COLO829 (cell line): ENCODE results near the gene DYNC2I2.
A peak's percentile ranks its signal among the peaks of the same experiment; 100 is the strongest.
"Not testable (repeated sequence)": the region's sequence is repeated elsewhere in the genome, so short reads cannot be mapped to it uniquely, and the experiment has no call there.

Experiments used
- DNase-seq: peaks from one replicate; pipeline ENCODE4 v3.0.0; 2012; ENCODE audit warnings: low spot score

The DYNC2I2 gene

DNA sequence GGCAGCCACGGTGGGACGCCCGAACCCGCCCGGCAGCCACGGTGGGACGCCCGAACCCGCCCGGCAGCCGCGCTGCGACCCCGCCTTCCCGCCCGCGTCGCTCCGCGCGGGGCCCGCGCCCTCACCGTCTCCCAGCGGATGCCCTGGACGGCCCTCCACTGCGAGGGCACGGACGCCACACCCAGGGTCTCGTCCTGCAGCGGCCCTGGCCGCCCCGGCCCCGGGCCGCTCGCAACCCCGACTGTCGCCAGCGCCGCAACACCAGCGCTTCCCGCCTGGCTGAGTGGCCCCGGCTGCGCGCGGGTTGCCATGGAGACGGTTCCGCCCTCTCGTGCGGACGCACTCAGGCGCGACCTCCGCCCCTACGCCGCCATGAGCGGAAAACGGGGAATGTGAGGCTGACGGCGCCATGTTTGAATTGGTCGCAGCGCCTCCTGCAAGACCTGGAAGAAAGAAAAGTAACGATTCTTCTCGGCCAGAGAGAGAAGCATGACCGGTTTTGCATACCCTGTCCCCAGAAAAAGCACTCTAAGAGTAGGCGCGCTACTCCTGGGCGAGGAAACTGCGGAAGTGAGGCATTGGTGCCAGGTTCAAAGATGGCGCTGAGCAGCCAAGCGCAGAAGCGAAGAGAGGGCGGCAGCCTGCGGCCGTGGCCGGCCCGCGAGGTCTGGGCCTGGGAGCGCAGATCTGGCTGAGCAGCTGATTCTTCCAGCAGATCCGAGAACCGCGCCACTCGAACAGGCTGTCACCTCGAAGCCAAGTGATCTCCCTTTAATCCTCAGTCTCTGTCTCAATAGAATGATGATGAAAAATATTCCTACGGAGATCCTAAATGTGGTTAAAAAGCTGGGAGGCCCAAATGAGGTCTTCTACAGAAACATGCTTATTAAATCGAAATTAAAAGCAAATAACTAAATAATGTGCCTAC, at the start of gene DYNC2I2:
Gene DYNC2I2, minus strand, starts transcription at position 432 of the 928 bp plus-strand sequence. Its CDS starts 121 bp downstream, at position 311.
- peak; percentile 95 for DNase-seq

DNA sequence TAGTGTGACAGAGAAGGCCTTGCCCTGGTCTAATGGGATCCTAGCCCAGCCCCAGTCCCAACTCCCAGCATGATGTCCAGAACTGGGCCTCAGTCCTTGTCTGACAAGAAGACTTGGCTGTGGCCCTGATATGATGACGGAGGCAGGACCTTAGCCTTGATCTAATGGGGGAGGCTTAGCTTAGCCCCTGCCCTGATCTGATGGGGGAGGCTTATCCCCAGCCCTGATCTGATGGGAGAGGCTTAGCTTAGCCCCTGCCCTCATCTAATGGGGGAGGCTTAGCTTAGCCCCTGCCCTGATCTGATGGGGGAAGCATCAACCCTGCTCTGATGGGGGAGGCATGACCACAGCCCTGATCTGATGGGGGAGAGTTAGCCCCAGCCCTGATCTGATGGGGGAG, 49.4 kb upstream of the DYNC2I2 start:
- DNase-seq: no peak

DNA sequence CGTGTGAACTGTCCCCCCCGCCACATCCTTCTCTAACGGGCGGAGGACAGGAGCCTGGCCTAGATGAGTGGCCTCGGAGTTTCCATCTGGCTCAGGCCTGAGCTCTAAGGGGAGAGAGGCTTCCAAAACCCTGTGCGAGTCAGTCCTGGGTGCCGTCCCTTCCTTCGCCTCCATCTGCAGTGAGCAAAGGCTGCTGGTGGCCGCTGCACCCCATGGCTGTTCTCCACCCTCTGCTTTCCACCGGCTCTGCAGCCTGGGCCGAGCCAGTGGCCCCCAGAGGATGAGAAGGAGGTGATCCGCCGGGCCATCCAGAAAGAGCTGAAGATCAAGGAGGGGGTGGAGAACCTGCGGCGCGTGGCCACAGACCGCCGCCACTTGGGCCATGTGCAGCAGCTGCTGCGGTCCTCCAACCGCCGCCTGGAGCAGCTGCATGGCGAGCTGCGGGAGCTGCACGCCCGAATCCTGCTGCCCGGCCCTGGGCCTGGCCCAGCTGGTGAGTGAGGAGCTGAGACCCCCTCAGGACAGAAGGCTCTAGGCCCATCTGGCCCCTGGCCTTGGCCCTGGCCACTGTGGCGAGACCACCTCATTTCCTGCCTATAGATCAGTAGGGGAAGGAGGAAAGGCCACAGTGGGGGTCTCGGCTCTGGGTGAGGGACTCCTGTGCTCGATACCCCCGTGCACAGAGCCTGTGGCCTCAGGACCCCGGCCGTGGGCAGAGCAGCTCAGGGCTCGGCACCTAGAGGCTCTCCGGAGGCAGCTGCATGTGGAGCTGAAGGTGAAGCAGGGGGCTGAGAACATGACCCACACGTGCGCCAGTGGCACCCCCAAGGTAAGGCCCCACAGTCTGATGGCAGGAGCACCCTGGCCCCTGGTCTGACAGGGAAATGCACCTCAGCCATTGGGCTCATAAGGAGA, 48.7 kb upstream of the DYNC2I2 start:
- no peak for DNase-seq

DNA sequence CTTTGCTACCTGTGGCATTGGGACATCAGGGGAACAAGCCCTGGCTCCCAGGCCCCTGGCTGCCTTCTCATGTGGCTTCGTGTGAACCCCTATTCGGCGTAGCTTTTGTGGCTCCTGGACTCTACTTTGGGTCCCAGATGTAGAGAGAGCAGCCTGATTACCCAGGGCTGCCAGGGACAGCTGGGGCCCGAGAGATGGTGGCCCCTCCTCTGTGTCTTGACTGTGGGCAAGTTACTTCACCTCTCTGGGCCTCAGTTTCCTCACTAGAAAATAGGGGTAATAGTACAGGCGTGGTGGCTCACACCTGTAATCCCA, 47.7 kb upstream of the DYNC2I2 start:
- no peak for DNase-seq

DNA sequence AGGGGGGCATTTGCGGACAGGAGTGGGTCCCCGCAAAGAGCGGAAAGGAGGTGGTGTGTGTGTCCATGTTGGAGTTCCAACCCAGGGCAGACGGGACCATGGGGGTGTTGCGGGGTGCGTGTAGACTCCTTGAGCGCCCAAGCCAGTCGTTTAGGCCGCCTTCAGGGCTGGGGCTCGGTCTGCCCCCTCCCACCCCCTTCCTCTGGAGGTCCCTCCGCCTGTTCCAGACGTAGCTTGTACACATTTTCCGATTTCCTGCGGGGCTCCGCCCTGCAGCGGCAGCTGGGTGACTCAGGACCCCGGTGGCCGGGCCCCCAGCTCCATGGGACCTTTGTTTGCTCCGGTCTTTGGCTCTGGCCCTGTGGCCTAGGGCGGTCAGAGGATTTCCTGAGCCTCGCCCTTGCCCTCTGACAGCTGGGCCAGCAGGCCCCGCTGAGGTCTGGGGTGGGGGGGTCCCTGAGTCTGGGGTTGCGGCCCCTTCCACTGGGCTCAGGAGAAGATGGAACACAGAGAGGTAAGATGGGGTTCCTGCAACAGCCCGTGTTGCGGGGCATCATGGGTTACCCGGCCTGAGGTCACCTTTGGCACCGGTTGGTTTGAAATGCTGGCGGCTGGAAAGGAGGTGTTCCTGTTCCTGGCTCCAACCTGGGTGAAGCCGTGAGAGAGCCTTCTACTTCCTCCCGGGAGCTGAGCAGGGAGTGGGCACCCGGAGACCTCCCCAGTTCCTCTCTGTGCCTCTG, 47.1 kb upstream of the DYNC2I2 start:
- no peak for DNase-seq

DNA sequence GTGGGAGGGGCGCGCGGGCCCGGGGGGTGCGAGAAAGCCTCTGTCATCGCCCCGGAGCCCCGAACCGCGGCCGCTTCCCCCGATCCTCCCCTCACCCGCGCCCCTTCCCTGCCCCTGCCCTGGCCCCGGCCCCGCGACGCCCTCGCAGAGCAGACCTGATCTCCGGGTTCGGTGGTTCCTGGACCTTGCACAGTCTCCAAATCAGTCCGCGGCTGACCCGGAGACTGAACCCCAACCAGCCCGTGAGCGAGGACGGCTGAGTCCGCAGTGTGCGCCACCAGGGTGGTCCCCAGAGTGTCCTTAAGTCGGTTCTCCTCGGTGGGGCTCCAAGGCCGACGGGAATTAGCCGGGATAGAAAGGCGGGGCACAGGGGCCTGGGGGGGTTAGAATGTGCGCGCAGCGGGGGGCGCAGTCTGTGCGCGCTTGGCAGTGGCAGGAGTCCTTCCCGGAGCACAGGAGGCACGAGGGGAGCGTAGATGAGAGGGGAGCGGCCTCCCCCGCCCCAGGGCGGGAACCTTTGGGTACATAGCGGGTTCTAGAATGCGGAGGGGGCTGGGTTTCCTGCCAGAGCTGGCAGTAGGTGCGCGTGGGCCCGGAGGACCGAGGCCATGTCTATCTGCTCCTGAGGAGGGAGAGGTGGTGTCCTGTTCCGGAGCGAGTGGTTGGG, 46.4 kb upstream of the DYNC2I2 start:
- no peak for DNase-seq

DNA sequence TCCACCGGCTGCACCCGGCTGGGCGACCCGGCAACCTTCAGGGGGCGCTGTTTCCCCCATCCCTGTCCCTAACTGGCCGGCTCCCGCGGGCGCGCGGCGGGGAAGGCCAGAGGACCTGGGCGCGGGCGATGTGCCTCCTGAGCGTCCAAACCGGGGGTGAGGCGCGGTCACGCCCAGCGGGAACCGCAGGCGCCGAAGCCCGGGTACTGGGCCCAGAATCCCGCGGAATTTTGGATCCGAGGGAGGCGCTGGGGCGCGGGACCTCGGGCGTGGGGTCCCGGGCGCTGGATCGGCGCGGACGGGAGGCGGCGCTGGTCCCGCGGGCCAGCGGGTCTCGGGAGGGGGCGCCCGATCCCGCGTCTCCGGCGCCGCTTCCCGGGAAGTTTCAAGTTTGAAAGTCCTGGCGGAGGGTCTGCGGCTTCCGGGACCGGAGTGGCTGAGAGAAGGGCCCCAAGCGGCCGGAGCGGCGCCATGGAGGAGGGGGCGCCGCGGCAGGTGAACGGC, 45.9 kb upstream of the DYNC2I2 start, which contains the start of gene PKN3:
Gene PKN3, plus strand, starts transcription at position 59 of the 504 bp plus-strand sequence. Its CDS starts 413 bp downstream, at position 472.
- peak; percentile 93 for DNase-seq

DNA sequence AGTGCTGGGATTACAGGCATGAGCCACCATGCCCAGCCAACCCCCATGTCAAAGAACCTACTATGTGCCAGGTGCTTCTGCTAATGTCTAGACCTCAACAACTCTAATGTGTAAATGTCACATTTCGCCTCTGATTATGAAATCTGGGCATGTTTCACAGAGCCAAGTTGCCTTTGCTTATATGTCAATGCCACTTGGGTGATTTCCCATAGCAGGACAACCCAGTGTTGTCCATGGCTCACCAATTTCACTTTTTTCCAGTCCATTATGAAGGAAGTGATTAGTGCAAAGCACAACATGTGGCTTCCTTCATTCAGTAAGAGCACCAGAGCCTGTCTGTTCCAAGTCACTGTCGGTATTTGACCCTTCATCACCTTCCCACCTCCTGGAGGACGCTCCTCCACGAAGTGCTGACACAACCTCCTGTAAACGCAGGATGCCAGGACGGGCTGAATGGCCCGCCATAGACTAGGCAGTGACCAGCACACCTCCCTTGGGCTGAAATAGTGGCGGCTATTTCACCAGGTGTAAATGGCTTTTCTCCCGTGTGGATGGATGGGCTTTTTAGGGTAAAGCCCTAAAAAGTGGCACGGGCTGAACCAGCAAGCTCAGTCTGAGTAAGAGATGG, 44.7 kb upstream of the DYNC2I2 start:
- no peak for DNase-seq

DNA sequence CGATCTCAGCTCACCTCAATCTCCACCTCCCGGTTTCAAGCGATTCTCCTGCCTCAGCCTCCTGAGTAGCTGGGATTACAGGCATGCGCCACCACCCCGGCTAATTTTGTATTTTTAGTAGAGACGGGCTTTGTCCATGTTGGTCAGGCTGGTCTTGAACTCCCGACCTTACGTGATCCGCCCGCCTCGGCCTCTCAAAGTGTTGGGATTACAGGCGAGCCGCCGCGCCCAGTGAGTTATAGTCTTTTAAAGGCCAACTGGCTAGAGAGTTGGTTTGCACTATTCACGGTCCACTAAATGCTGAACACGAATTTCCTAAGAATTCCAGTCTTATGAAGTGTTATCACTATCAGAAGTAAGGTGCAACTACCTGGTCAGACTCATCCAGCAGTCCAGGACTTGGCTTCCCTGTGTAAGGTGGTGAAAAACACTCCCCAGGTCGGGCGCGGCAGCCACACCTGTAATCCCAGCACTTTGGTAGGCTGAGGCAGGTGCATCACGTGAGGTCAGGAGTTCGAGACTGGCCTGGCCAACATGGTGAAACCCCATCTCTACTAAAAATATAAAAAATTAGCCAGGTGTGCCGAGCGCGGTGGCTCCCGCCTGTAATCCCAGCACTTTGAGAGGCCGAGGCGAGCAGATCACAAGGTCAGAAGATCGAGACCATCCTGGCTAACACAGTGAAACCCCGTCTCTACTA, 42.6 kb upstream of the DYNC2I2 start:
- DNase-seq: not testable (repeated sequence)

DNA sequence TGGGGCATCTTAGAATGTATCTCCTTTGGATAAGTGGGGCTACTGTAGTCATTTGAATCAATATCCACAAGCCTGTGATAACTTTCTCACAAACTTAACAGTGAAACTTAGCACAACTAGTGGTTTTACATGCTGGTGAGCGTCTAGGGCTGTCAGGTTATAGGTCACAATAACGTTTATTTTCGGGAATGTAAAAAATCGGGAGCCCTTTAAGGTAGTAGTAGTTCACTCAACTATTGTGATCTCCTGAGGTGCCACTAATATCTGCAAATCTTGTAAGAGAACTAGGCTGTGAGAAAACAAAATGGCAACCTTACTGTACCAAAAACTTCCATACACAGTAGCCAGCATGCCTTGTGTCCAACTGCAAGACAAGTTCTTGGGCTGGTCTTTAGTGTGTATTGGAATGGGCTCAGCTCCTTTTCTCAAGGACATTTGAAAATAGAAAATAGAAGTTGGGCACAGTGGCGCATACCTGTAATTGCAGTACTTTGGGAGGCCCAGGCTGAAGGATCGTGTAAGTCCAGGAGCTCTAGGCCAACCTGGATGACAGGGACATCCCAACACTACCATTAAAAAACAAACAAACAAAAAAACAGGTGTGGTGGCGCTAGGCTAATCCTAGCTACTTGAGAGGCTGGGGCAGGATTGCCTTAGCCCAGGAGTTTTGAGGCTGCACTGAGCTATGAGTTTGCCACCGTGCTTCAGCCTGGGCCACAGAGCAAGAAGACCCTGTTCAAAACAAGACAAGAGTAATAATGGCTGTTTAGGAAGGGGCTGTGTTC, 40.5 kb upstream of the DYNC2I2 start:
- no peak for DNase-seq

DNA sequence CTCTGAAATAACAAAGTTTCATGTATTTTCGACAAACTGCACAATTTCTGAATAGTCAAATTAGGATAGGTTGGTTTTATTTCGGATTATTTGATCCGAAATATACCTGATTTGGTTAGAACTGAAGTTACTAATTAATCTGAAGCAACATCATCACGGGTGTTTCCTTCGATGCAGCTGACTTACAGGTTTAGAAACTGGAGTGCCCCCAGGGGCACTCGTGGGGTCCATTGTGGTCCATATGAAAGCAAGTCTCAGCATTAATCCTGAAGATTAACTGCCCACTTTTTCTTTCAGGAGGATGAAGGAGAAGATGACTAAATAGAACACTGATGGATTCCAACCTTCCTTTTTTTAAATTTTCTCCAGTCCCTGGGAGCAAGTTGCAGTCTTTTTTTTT, 37.7 kb upstream of the DYNC2I2 start:
- DNase-seq: no peak

DNA sequence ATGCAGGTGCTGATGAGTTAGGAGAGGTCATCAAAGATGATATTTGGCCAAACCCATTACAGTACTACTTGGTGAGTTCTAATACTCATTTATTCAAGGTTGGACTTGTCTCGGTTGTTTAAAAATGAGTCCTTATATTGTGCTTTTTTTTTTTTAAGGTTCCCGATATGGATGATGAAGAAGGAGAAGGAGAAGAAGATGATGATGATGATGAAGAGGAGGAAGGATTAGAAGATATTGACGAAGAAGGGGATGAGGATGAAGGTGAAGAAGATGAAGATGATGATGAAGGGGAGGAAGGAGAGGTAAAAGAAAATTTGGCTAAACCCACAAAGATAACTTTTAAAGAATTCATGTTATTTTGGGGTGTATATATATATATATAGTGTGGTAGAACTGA, 37.1 kb upstream of the DYNC2I2 start:
- not testable (repeated sequence) for DNase-seq

DNA sequence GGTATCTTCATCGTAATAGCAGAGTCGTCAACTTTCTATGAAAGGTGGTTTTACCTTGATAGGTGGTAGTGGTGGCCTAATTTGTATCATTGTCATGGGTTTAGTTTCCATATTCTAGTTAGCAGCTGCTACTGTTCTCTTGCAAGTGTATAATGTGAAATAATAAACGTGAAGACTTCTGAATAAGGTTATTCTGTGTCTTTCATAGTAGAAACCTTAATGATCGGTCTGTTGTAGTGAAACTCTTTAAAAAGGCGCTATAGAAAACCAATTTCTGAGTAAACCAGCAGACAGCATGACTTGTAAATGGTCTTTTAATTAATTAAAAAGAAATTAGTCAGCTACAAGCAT, 34.0 kb upstream of the DYNC2I2 start:
- no peak for DNase-seq

DNA sequence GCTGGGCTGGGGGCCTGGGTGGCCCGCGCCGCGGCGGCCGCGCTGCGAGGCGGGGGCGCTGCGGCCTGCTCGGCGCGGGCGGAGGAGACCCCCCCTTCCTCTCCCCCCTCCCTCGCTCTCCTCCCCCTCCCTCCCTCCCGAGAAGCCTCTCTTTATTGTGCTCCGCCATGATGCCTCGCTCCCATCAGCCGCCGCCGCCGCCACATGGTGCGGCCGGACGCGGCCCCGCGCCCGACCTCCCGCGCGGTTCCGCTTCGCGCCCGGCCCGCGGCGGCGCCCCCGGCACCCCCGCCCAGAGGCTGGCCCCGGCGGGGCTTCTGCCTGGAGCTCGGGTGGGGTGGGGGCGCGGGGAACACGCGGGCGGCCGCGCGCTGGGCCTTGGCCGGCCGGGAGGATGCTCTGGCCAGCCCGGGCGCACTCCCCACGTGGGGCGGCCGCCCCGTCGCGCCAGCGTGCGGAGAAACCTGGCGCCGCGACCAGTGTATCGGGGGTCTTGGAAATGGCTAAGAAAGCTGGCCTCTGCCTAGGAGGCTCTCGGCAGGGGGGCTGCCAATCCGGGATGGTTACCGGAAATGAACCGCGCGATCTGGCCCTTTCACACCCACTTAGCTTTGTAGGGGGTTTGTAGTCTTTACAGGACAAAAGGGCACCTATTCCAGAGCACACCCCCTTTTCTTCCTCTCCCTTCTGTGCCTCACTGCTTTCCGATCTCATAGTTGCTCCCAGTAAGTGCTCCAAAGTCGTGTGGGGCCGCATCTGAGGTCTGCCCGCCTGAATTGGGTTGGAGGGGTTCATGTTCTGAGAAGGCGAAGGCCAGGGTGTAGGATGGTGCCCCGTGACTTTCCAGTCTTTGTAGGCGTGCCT, 33.4 kb upstream of the DYNC2I2 start:
- DNase-seq: peak; percentile 84

DNA sequence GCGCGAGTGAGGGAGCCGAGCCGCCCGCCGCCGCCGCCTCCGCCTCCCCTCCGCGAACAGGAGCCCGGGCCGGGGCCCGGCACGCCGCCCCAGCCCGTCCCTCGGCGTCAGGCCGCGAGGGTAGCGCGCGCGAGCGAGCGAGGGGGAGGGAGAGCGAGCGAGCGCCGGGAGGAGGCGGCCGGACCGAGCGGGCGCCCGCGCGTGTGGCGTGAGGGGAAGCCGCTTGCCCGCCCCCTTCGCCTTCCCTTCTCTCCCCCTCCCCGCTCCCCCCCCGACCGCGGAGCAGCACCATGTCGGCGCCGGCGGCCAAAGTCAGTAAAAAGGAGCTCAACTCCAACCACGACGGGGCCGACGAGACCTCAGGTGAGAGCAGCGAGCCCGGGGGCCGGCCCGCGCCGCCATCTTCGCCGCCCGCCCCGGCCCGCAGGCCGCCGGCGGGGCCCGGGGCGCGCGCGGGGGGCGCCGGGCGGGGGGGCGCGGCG, 32.7 kb upstream of the DYNC2I2 start:
- DNase-seq: no peak

DNA sequence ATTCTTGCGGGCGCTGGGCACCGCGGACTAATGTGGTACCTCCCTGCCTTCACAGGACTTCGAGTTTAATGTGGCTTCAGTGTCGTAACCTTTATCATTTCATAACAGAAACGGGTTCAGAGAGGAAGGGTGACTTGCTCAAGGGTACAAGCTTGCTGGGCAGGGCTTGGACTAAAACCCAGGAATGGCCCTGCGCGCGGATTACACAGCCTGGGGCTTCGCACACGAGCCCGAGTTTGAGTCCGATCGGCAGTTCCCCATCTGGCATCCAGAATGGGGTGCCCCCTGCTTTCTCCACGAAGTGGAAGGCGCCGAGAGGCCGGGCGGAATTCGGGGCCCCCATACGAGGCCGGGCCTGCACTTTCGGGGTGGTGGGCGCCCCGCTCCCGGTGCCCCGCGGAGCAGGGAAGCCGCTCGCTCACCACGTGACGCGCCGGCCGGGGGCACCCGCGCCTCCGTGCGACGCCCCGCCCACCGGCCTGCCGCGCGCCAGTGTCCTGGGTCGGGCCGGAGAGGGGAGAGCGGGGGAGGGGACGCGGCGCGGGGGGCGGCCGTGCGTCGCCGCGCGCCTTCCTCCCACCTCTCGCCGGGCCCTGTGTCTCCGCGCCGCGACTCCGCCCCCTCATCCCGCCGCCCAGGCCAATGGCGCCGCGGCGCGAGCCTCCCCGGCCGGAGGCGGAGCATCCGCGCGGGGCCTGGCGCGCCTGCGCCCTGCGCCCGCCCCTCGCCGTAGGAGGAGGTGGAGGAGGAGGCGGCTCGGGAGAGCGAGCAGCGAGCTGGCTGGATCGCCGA, 32.0 kb upstream of the DYNC2I2 start, which contains the start of gene SET:
Gene SET, plus strand, starts transcription at position 722 of the 792 bp plus-strand sequence. CDS start 361 bp downstream, outside the sequence.
- DNase-seq: peak; percentile 99

DNA sequence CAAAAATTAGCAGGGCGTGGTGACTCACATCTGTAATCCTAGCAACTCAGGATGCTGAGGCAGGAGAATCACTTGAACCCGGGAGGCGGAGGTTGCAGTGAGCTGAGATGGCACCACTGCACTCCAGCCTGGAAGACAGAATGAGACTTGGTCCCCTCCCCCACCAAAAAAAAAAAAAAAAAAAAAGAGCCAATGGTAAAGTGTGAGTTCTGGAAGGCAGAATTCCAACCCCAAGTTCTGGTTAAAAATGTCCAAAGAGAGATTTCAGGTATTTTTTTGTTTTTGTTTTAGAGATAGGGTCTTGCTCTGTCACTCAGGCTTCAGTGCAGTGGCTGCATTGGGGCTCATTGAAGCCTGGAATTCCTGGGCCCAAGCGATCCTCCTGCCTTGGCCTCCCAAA, 30.8 kb upstream of the DYNC2I2 start:
- DNase-seq: no peak
